ENCODE results near the gene HIVEP2.

Gene HIVEP2

GRCh38 chr6:142925575-142926110 lies 19.3 kb downstream of the HIVEP2 start:
- DNase-seq (ENCODE audit: low spot score), result peak; percentile 20

GRCh38 chr6:142918339-142919042 lies 26.5 kb downstream of the HIVEP2 start:
- DNase-seq (ENCODE audit: low spot score), result no peak

DNA sequence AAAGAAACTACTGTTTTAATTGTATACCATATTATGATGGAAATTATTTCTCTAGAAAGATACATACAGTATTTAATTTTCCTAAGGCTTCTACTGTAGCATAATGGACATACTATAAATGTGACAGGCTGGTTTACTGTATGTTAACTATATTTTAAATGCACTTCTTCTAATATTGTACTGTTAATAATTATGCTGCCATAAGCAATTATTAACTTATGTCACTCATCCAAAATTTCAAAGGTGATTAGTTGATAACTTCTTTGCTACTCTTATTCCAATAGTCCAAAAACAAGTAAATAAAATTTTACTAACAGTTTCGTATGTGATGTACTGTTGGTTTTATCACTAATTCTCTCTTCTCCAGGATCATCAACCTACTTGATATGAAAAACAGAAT lies 28.1 kb downstream of the HIVEP2 start:
- DNase-seq (ENCODE audit: low spot score), result no peak

DNA sequence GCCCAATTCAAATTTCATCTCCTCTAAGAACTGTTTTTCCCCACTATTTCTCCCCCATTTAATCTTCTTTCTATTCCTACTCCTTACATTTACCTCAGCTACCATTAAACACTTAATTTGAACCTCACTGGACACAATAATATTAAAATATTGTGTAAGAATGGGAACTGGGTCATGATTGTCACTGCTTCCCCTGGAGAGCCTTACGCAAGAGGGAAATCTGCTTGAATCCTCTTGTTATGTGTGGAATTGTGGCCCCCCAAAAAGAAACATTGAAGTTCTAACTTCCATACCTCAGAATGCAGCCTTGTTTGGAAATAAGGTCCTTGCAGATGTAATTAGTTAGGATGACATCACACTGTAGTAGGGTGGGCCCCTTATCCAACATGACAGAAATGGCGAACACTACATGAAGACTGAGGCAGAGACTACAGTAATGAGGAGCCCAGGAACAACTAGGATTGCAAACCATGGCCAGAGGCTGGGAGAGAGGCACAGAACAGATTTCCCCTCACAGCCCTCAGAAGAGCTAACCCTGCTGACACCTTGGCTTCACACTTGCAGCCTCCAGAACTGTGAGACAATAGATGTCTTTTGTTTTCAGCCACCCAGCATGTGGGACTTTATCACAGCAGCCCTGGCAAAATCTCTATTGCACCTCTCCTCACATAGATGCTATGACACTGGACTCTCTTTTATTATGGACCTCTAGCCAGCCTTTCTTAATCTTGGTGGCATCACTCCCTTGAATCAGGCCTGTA lies 29.9 kb downstream of the HIVEP2 start:
- DNase-seq (ENCODE audit: low spot score), result no peak

GRCh38 chr6:142914369-142914768 lies 30.6 kb downstream of the HIVEP2 start:
- no peak for DNase-seq (ENCODE audit: low spot score)

GRCh38 chr6:142913511-142914047 lies 31.4 kb downstream of the HIVEP2 start:
- no peak for DNase-seq (ENCODE audit: low spot score)

DNA sequence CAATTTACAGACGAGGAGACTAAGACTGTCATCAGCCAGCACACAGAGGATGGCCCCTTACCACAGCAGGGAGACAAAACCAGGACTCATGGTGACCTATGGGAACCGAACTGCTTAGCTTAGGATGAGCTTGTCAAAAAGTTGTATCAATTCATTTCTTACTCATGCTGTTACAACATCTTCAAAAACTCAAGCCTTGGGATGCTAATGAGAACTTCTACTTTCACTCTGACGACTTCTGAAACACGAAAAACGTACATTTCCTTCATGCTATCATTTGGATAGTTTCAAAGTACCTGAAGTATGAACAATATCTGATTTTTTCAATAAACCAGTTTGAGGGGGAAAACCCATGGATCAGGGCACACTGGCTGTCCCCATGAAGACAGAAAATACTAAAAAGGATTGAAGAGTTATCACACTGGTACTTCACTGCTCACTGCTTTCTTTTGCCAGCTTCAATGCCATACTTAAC lies 31.9 kb downstream of the HIVEP2 start:
- no peak for DNase-seq (ENCODE audit: low spot score)

- DNase-seq (ENCODE audit: low spot score), result no peak
Observed at GRCh38 chr6:142912125-142912524, 32.9 kb downstream of the HIVEP2 start.

DNA sequence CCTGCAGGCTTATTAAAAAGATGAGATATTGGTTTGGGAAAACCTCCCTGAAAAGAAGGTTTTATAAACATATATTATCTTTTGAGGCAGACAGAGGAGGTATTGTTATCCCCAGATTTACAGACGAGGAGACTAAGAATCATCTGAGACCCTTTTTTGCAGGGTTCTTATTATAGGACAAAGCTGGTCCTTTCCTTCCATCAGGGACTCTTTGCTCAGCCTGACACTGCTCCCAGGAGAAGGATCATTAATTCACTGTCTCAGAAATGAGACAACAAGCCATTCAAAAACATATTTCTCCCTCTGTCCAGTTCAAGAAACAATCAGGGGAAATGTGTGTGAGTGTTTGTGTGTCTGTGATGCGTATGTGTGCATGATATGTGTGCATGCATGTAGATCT lies 33.5 kb downstream of the HIVEP2 start:
- DNase-seq (ENCODE audit: low spot score), result no peak

GRCh38 chr6:142909686-142910085 lies 35.3 kb downstream of the HIVEP2 start:
- DNase-seq (ENCODE audit: low spot score), result no peak

DNA sequence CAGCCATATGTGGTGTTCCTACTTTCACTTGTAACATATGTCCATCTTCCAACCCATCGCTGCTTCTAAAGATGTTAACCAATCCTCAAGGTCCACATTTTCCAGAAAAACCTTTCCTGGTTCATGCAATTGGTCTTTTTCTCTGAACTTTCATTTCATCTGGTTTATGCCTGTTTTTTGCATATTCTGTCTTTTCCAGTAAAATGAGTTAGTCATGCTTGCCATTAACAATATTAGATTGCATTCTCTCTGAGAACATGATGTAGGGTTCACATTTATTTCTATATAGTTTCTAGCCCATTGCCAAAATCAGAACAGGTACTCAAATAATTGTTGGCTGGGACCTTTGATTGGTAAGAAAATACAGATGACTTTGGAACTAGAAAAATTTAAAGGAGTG lies 36.7 kb downstream of the HIVEP2 start:
- DNase-seq (ENCODE audit: low spot score), result no peak

GRCh38 chr6:142907544-142907943 lies 37.4 kb downstream of the HIVEP2 start:
- DNase-seq (ENCODE audit: low spot score), result no peak

DNA sequence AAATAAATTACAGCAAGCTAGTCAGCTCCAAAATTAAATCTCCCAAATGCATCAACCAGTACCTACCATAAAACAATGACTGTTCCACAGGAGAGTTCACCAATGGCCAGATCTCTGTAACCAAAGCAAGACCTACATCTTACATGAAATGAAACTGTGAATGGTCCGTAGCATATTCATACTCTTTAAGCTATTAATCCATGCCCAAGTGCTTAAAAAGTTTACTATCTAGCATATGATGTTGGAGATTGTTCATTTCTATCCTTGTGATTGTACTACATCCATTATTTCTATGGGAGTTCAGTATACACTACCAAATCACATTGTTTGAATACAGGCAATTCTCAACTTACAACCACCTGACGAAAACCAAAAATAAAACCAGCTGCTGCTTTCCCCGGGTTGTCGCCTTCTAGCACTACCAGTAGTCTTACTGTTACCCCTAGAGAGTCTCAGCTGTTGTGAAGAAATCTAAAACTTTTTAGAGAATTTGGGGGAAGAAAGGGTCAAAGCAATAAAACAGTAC lies 38.0 kb downstream of the HIVEP2 start:
- no peak for DNase-seq (ENCODE audit: low spot score)

DNA sequence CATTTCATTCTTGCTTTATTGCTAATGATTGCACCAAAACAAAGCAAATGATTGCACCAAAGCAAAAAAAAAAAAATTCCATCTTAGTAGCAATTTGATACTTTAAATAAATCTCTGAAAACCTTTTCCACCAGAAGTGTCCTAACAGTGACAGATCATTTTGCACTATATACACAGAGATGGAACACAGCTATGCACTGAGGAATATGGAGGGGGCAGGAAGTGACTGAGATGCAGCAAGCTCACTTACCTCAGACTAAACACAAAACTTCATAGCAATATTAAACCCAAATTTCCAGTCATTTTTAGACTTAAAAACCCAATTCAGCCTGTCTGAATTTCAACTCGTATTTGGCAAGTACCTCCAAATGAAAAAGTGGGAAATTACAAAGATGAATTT lies 41.2 kb downstream of the HIVEP2 start:
- DNase-seq (ENCODE audit: low spot score), result no peak

- DNase-seq (ENCODE audit: low spot score), result peak; percentile 84
Observed at GRCh38 chr6:142902636-142903053, 42.3 kb downstream of the HIVEP2 start.

GRCh38 chr6:142901611-142902010 lies 43.4 kb downstream of the HIVEP2 start:
- DNase-seq (ENCODE audit: low spot score), result no peak

- no peak for DNase-seq (ENCODE audit: low spot score)
Observed at GRCh38 chr6:142900227-142900971, 44.6 kb downstream of the HIVEP2 start.

DNA sequence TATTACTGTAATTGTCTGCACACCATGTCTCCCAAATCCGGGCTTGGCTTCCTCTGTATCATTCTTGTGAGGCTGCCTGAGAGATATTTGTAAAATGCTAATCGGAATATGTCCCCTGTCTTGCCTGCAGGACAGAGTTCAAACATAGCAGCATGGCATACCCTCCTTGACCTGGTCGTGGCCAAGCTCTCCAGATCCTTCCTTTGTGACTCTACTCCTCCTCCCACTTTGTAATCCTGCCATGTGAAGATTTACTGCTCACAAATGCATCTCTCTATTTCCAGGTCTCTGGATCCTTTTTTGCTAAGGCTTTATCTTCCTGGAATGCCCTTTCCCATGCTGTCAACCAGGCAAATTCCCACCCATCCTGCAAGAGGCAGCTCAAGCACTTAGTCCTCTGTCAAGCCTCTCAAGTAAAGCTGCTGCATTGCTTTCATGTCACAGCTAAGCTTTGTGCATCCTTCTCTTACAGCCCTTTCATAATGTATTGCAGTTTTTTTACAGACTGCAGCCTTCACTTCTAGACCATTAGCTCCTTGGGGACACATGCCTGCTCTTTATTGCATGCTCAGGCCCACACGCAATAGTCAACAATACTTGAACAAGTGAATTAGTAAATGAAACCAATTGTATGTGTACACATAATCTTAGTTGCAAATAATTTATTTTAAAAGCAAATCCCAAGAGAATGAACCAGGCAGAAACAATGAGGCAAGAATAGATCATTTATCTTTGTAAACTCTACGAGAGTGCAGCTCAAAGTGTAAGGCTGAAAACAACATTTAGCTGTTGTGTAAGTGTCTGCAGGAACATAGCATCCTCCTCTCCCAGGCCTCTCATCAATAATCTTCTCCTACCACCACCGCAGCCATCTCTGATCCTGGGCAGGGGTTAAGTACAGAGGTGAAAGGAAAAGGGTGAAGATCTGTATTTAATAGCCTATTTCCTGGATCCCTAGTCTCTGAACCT lies 45.8 kb downstream of the HIVEP2 start:
- no peak for DNase-seq (ENCODE audit: low spot score)

GRCh38 chr6:142897659-142898058 lies 47.3 kb downstream of the HIVEP2 start:
- no peak for DNase-seq (ENCODE audit: low spot score)

GRCh38 chr6:142896732-142897131 lies 48.2 kb downstream of the HIVEP2 start:
- DNase-seq (ENCODE audit: low spot score), result no peak

GRCh38 chr6:142893088-142893487 lies 51.9 kb downstream of the HIVEP2 start:
- no peak for DNase-seq (ENCODE audit: low spot score)

Measured in SW480 (cell line).